ENCODE results near the gene CNIH2. TPM values are rescaled to one million over a fixed set of nuclear protein-coding genes. Genes with fewer than 3 reads are reported as not detected.
A peak's percentile ranks its signal among the peaks of the same experiment; 100 is the strongest.

CNIH2 gene
- total RNA-seq, 1 donor from 2014 or later = 0.89 TPM

GRCh38 chr11:66312549-66313320 lies 34.8 kb downstream of the CNIH2 start:
- intact Hi-C loops (cut with DNase I) = no loop called here

GRCh38 chr11:66313321-66314185 lies 35.6 kb downstream of the CNIH2 start:
- intact Hi-C loops (cut with DNase I) = no loop called here
- H3K36me3 ChIP-seq = no peaks in the 10 kb centered on the region
- H3K4me3 ChIP-seq = peak overlapping the region; percentile 59
- no peak for TF ChIP-seq CTCF (IDR thresholded peaks at IDR 0.05)
- ATAC-seq (no peak), DNase-seq (peak; percentile 55)
- H3K4me1 ChIP-seq = peaks cover 37% of the 10 kb centered on the region
- H3K9me3 ChIP-seq = no peaks in the 10 kb centered on the region
- H3K27ac ChIP-seq = peak overlapping the region; percentile 88
- H3K27me3 ChIP-seq (ENCODE audit: low read depth) = peaks cover 5% of the 10 kb centered on the region

More at GRCh38 chr11:66312549-66313320, 34.8 kb downstream of the CNIH2 start:
- DNase-seq = peak; percentile 100
- no peaks in the 10 kb centered on the region for H3K36me3 ChIP-seq
- H3K27ac ChIP-seq = peak overlapping the region; percentile 88
- ATAC-seq = peak; percentile 93 to 94
- H3K4me1 ChIP-seq = peaks cover 29% of the 10 kb centered on the region
- no peaks in the 10 kb centered on the region for H3K9me3 ChIP-seq
- peak overlapping the region; percentile 59 for H3K4me3 ChIP-seq
- no peak for TF ChIP-seq CTCF (IDR thresholded peaks at IDR 0.05)
- peaks cover 5% of the 10 kb centered on the region for H3K27me3 ChIP-seq (ENCODE audit: low read depth)

- no peak for TF ChIP-seq CTCF (IDR thresholded peaks at IDR 0.05)
- H3K9me3 ChIP-seq = no peaks in the 10 kb centered on the region
- no peaks in the 10 kb centered on the region for H3K36me3 ChIP-seq
- ATAC-seq = no peak
- peak overlapping the region; percentile 59 for H3K4me3 ChIP-seq
- no peak for DNase-seq
- peaks cover 43% of the 10 kb centered on the region for H3K4me1 ChIP-seq
- intact Hi-C loops (cut with DNase I) = no loop called here
- H3K27me3 ChIP-seq (ENCODE audit: low read depth) = peaks cover 5% of the 10 kb centered on the region
- peak overlapping the region; percentile 88 for H3K27ac ChIP-seq
Measured at GRCh38 chr11:66314186-66314501, 36.2 kb downstream of the CNIH2 start.

- H3K27ac ChIP-seq = peak overlapping the region; percentile 88
- TF ChIP-seq CTCF (IDR thresholded peaks at IDR 0.05) = no peak
- intact Hi-C loops (cut with DNase I) = no loop called here
- H3K9me3 ChIP-seq = no peaks in the 10 kb centered on the region
- H3K4me3 ChIP-seq = peak overlapping the region; percentile 59
- peaks cover 44% of the 10 kb centered on the region for H3K4me1 ChIP-seq
- DNase-seq (no peak), ATAC-seq (no peak)
- peaks cover 5% of the 10 kb centered on the region for H3K27me3 ChIP-seq (ENCODE audit: low read depth)
- no peaks in the 10 kb centered on the region for H3K36me3 ChIP-seq
Measured at GRCh38 chr11:66314561-66315497, 36.9 kb downstream of the CNIH2 start.

GRCh38 chr11:66315498-66315885 lies 37.5 kb downstream of the CNIH2 start:
- Histone ChIP-seq H3K9me3 (no peaks in the 10 kb centered on the region), H3K4me1 (peaks cover 44% of the 10 kb centered on the region), H3K27me3 (ENCODE audit: low read depth) (peaks cover 5% of the 10 kb centered on the region), H3K27ac (peak overlapping the region; percentile 65), H3K4me3 (peak overlapping the region; percentile 59), H3K36me3 (no peaks in the 10 kb centered on the region)
- ATAC-seq (no peak), DNase-seq (no peak)
- no peak for TF ChIP-seq CTCF (IDR thresholded peaks at IDR 0.05)
- intact Hi-C loops (cut with DNase I) = no loop called here

All from lower lobe of right lung (tissue), 2 donors.